PFSK-1 (cell line): ENCODE results near the gene GRB10.

Experiments
- POLR2AphosphoS5 ChIP-seq: IDR thresholded peaks from 2 replicates; pipeline ENCODE4 v1.6.1; 2012; ENCODE audit warnings: low read depth, mild to moderate bottlenecking, control low read depth, low read length, moderate library complexity
- REST ChIP-seq, 2 experiments: IDR thresholded peaks; 2 replicates each; pipeline versions ENCODE4 v1.6.1 to v1.8.0; 2011 to 2012; ENCODE audit warnings: low read depth in 2 of 2, low read length in 2 of 2, control low read depth in 1 of 2, inconsistent platforms in 1 of 2, mild to moderate bottlenecking in 1 of 2, moderate library complexity in 1 of 2; ENCODE audit not compliant: insufficient read depth in 1 of 2
- TAF1 ChIP-seq: IDR thresholded peaks from 2 replicates; pipeline ENCODE4 v1.6.1; 2012; ENCODE audit warnings: low read length, control low read depth, borderline replicate concordance; ENCODE audit not compliant: insufficient read depth

- TF ChIP-seq REST (IDR thresholded peaks at IDR 0.05; ENCODE audit: insufficient read depth in 1 of 2, low read depth in 2 of 2, low read length in 2 of 2) (no peak), TAF1 (no peak), POLR2AphosphoS5 (no peak)
Observed at GRCh38 chr7:50667338-50667737, 115.4 kb downstream of the GRB10 start.
